H1 (cell line): ENCODE measurements around the gene CCNY. TPM values are rescaled to one million over a fixed set of nuclear protein-coding genes. Genes with fewer than 3 reads are reported as not detected.

Experiments
- CTCF ChIA-PET: fragments of 300-600 bp; sonication (Branson Sonifier 250); formaldehyde crosslinking; loops from one replicate; lab custom pipeline; 2021; ENCODE audit not compliant: partially characterized antibody; lab: Charles Lee
- POLR2A ChIA-PET: fragments of 300-600 bp; sonication (Branson Sonifier 250); formaldehyde crosslinking; loops from one replicate; lab custom pipeline; 2021; ENCODE audit warnings: inconsistent platforms; ENCODE audit not compliant: partially characterized antibody; lab: Charles Lee
- DNase-seq, 2 experiments: peaks; one replicate each; pipeline versions ENCODE4 v3.0.0 to v3.0.0-alpha.2; 2010 to 2022; ENCODE audit warnings: low spot score in 2 of 2, low read depth in 1 of 2, mixed read lengths in 1 of 2
- FAIRE-seq: peaks from 2 replicates; lab custom pipeline; 2011; peaks lifted over from hg19 to GRCh38; lab: Jason Lieb, UNC
- H2AFZ ChIP-seq: 2 replicates; pipeline ENCODE4 v1.8.1; 2012; ENCODE audit warnings: low read length, inconsistent platforms
- H2AK5ac ChIP-seq: 2 replicates; pipeline ENCODE4 v1.6.1; 2013; ENCODE audit warnings: low read depth, low read length
- H2BK120ac ChIP-seq: replicated peaks from 2 replicates; pipeline ENCODE3; 2013; ENCODE audit warnings: low read depth, low read length, inconsistent platforms
- H2BK12ac ChIP-seq: 2 replicates; pipeline ENCODE4 v1.6.1; 2013; ENCODE audit warnings: low read depth, low read length
- H2BK15ac ChIP-seq: 2 replicates; pipeline ENCODE4 v1.6.1; 2013; ENCODE audit warnings: low read length
- H2BK20ac ChIP-seq: 2 replicates; pipeline ENCODE4 v1.6.1; 2013; ENCODE audit warnings: low read length
- H2BK5ac ChIP-seq: 2 replicates; pipeline ENCODE4 v1.6.1; 2013; ENCODE audit warnings: low read depth, low read length
- H3K14ac ChIP-seq: 2 replicates; pipeline ENCODE4 v1.6.1; 2013; ENCODE audit warnings: inconsistent platforms; ENCODE audit not compliant: insufficient read length
- H3K18ac ChIP-seq: 2 replicates; pipeline ENCODE4 v1.6.1; 2013; ENCODE audit warnings: low read length; ENCODE audit errors: extremely low read depth
- H3K23ac ChIP-seq: 2 replicates; pipeline ENCODE4 v1.6.1; 2013; ENCODE audit warnings: inconsistent platforms; ENCODE audit not compliant: insufficient read length
- H3K23me2 ChIP-seq: 2 replicates; pipeline ENCODE4 v1.6.1; 2013; ENCODE audit warnings: low read depth, low read length
- H3K27ac ChIP-seq: 2 replicates; pipeline ENCODE4 v1.6.1; 2011; ENCODE audit warnings: low read depth, low read length, inconsistent platforms
- H3K27me3 ChIP-seq, 4 experiments: replicated peaks in 1 of 4; 1 replicate in 1 of 4; 2 replicates in 3 of 4; pipeline versions ENCODE4 v1.6.1 to v1.8.1; 2011 to 2013; ENCODE audit warnings: low read length in 3 of 4, mild to moderate bottlenecking in 3 of 4, inconsistent platforms in 2 of 4, mixed read lengths in 2 of 4, moderate library complexity in 1 of 4; ENCODE audit not compliant: control insufficient read depth in 3 of 4, insufficient read depth in 3 of 4; ENCODE audit errors: extremely low read depth in 1 of 4
- H3K36me3 ChIP-seq, 4 experiments: 2 replicates each; pipeline versions ENCODE4 v1.6.1 to v1.8.1; 2011 to 2013; ENCODE audit warnings: mild to moderate bottlenecking in 4 of 4, low read length in 3 of 4, moderate library complexity in 2 of 4, control low read depth in 1 of 4, inconsistent platforms in 1 of 4; ENCODE audit not compliant: insufficient read depth in 4 of 4, control insufficient read depth in 2 of 4
- H3K4ac ChIP-seq: replicated peaks from 2 replicates; pipeline ENCODE3; 2013; ENCODE audit warnings: low read length, low read depth, mixed read lengths, inconsistent platforms; ENCODE audit not compliant: insufficient read length
- H3K4me1 ChIP-seq, 4 experiments: replicated peaks in 1 of 4; 1 replicate in 1 of 4; 2 replicates in 3 of 4; pipeline versions ENCODE4 v1.6.1 to v1.8.1; 2011 to 2013; ENCODE audit warnings: low read length in 3 of 4, inconsistent platforms in 2 of 4, mixed read lengths in 1 of 4; ENCODE audit not compliant: insufficient read depth in 4 of 4, control insufficient read depth in 3 of 4
- H3K4me2 ChIP-seq, 2 experiments: 2 replicates each; pipeline versions ENCODE4 v1.6.1 to v1.8.1; 2011 to 2013; ENCODE audit warnings: low read depth in 2 of 2, low read length in 2 of 2, control low read depth in 1 of 2, inconsistent platforms in 1 of 2, mild to moderate bottlenecking in 1 of 2; ENCODE audit not compliant: insufficient read depth in 1 of 2
- H3K4me3 ChIP-seq, 4 experiments: fragments of 200-600, 300-600 bp in 1 of 4; sonication (generic), shearing (Covaris generic), sonication (Bioruptor Twin) in 1 of 4; 2 replicates each; pipeline versions ENCODE4 v1.5.1 to v1.8.1; 2011 to 2016; ENCODE audit warnings: low read length in 4 of 4, low read depth in 3 of 4, control low read depth in 2 of 4, inconsistent platforms in 2 of 4, mild to moderate bottlenecking in 2 of 4, mixed read lengths in 1 of 4, moderate library complexity in 1 of 4; ENCODE audit not compliant: insufficient read depth in 2 of 4; ENCODE audit errors: extremely low read depth in 1 of 4
- H3K56ac ChIP-seq: replicated peaks from 2 replicates; pipeline ENCODE3; 2013; ENCODE audit warnings: low read depth, mild to moderate bottlenecking, mixed read lengths, low read length, inconsistent platforms; ENCODE audit not compliant: insufficient read length
- H3K79me1 ChIP-seq: 2 replicates; pipeline ENCODE4 v1.6.1; 2013; ENCODE audit warnings: low read depth, low read length, control low read depth
- H3K79me2 ChIP-seq, 2 experiments: 2 replicates each; pipeline versions ENCODE4 v1.6.1 to v1.8.1; 2012 to 2013; ENCODE audit warnings: low read length in 2 of 2, mild to moderate bottlenecking in 2 of 2, inconsistent platforms in 1 of 2; ENCODE audit not compliant: insufficient read depth in 2 of 2, control insufficient read depth in 1 of 2
- H3K9ac ChIP-seq, 4 experiments: replicated peaks in 1 of 4; 1 replicate in 1 of 4; 2 replicates in 3 of 4; pipeline versions ENCODE4 v1.6.1 to v1.8.1; 2011 to 2013; ENCODE audit warnings: low read depth in 3 of 4, low read length in 3 of 4, control low read depth in 2 of 4, mild to moderate bottlenecking in 2 of 4, moderate library complexity in 2 of 4, inconsistent platforms in 1 of 4; ENCODE audit errors: extremely low read depth in 1 of 4
- H3K9me3 ChIP-seq, 2 experiments: 2 replicates each; pipeline versions ENCODE4 v1.6.1 to v1.8.1; 2012 to 2013; ENCODE audit warnings: mild to moderate bottlenecking in 2 of 2, moderate library complexity in 2 of 2, control low read depth in 1 of 2, inconsistent platforms in 1 of 2, low read depth in 1 of 2, low read length in 1 of 2, mixed read lengths in 1 of 2; ENCODE audit not compliant: insufficient read depth in 2 of 2
- H4K20me1 ChIP-seq, 2 experiments: replicated peaks in 1 of 2; 2 replicates each; pipeline versions ENCODE3 to v1.8.1; 2011 to 2013; ENCODE audit warnings: inconsistent platforms in 2 of 2, low read length in 2 of 2, mild to moderate bottlenecking in 1 of 2; ENCODE audit not compliant: insufficient read depth in 2 of 2, control insufficient read depth in 1 of 2
- H4K5ac ChIP-seq: 2 replicates; pipeline ENCODE4 v1.6.1; 2013; ENCODE audit warnings: low read length, low read depth, mixed read lengths, inconsistent platforms; ENCODE audit not compliant: insufficient read length
- H4K8ac ChIP-seq: 2 replicates; pipeline ENCODE4 v1.8.0; 2013; ENCODE audit warnings: mild to moderate bottlenecking, moderate library complexity, low read length, inconsistent platforms; ENCODE audit not compliant: insufficient read depth; ENCODE audit errors: extremely low read depth
- H4K91ac ChIP-seq: replicated peaks from 2 replicates; pipeline ENCODE3; 2013; ENCODE audit warnings: low read length, mixed read lengths, inconsistent platforms; ENCODE audit not compliant: insufficient read length
- ATF2 ChIP-seq: IDR thresholded peaks from 2 replicates; pipeline ENCODE4 v1.6.1; 2012; ENCODE audit warnings: low read length, inconsistent platforms
- CBX5 ChIP-seq: fragments of 300-800, 300-1000 bp; sonication (generic); IDR thresholded peaks from 2 replicates; pipeline ENCODE4 v1.7.1; 2016; ENCODE audit warnings: antibody characterized with exemption, low read length, low read depth
- CHD2 ChIP-seq: IDR thresholded peaks from 2 replicates; pipeline ENCODE4 v1.6.1; 2012; ENCODE audit warnings: low read length, improper control_type of control experiment
- EP300 ChIP-seq, 2 experiments: IDR thresholded peaks; 1 replicate in 1 of 2; 2 replicates in 1 of 2; pipeline ENCODE4 v1.6.1; 2011 to 2012; ENCODE audit warnings: low read depth in 2 of 2, low read length in 2 of 2, mild to moderate bottlenecking in 2 of 2, borderline replicate concordance in 1 of 2, inconsistent platforms in 1 of 2, moderate library complexity in 1 of 2
- RBBP5 ChIP-seq: IDR thresholded peaks from 2 replicates; pipeline ENCODE4 v1.7.1; 2012; ENCODE audit warnings: low read depth, mild to moderate bottlenecking, inconsistent platforms, low read length, moderate library complexity, borderline replicate concordance
- RFX5 ChIP-seq: IDR thresholded peaks from 2 replicates; pipeline ENCODE4 v1.6.1; 2011; ENCODE audit warnings: low read depth, low read length, improper control_type of control experiment, borderline replicate concordance
- SIN3A ChIP-seq, 2 experiments: IDR thresholded peaks in 1 of 2; conservative IDR thresholded peaks in 1 of 2; 2 replicates each; pipeline ENCODE4 v1.6.1; 2011 to 2012; ENCODE audit warnings: low read length in 2 of 2, improper control_type of control experiment in 1 of 2, low read depth in 1 of 2, mild to moderate bottlenecking in 1 of 2
- SP2 ChIP-seq: IDR thresholded peaks from 2 replicates; pipeline ENCODE4 v1.6.1; 2012; ENCODE audit warnings: mild to moderate bottlenecking, low read length, inconsistent platforms
- TBP ChIP-seq: IDR thresholded peaks from 2 replicates; pipeline ENCODE4 v1.6.1; 2011; ENCODE audit warnings: low read depth, low read length, improper control_type of control experiment
- TCF12 ChIP-seq: IDR thresholded peaks from 2 replicates; pipeline ENCODE4 v1.6.1; 2011; ENCODE audit warnings: low read depth, mild to moderate bottlenecking, low read length
- YY1 ChIP-seq: IDR thresholded peaks from 2 replicates; pipeline ENCODE4 v1.6.1; 2011; ENCODE audit warnings: low read depth, mild to moderate bottlenecking, low read length
- ZNF274 ChIP-seq: IDR thresholded peaks from 2 replicates; pipeline ENCODE4 v1.7.0; 2012; ENCODE audit warnings: low read length, borderline replicate concordance; ENCODE audit errors: extremely low read depth
- WGBS, 2 experiments: shearing (Covaris generic) in 1 of 2; methylation state at CpG; one replicate each; pipeline versions ENCODE4 v1.1.6 to v1.1.7; 2013 to 2015; ENCODE audit warnings: low lambda C conversion rate in 2 of 2, mixed read lengths in 2 of 2, inconsistent platforms in 1 of 2, low coverage in 1 of 2, missing lambda C conversion rate in 1 of 2; ENCODE audit not compliant: insufficient replicate concordance in 2 of 2, insufficient coverage in 1 of 2, insufficient read length in 1 of 2; ENCODE audit errors: extremely low coverage in 1 of 2, missing lambda C conversion rate in 1 of 2; 5-methylcytosine and 5-hydroxymethylcytosine counted together
- polyA plus RNA-seq, 7 experiments: library from polyadenylated mRNA; depleted of rRNA in 3 of 7; stranded (reverse) in 5 of 7; unstranded in 2 of 7; fragments of >200 nt in 5 of 7; fragments of 200-250 nt in 2 of 7; gene quantifications; 1 replicate in 5 of 7; 2 replicates in 1 of 7; 4 replicates in 1 of 7; pipeline versions ENCODE4 v1.2.1 to v1.2.3, GENCODE V29; 2011 to 2013; ENCODE audit warnings: missing spikeins in 2 of 7, mixed read lengths in 2 of 7
- total RNA-seq: library from RNA; stranded (reverse); fragmentation: NEBNext Ultra II Directional; extraction: Animal tissue kit (Norgen Biotek cat#: 25700); gene quantifications from 2 replicates; pipeline ENCODE4 v1.2.1, GENCODE V29; 2021

The CCNY gene
- total and polyA plus RNA-seq, 2 of the 8 experiments (the other 6 are each of a cell fraction or from before 2014, with no cell fraction given): 25.3 to 68.2 TPM

DNA sequence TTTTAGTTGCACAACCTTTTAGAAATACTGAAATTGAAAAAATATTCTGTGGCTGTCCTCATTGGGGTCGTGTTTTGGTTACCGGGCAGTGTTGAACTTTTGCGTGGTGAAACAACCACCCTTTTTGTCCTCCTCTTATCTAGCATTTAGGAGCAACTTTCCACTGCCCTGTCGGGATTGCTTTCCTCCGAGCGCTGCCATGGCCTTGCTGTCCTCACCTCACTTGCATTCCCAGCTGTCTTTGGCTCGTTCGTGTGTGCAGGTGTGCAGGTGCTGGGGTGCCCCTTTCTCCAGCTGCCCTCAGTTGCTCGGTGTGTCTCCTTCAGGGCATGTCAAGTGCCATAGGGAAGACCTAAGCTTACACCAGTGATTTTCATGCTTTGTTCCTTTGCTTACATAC is 151.9 kb downstream of the CCNY start:
- DNase-seq (no peak), FAIRE-seq (no peak)
- H4K91ac ChIP-seq: no peak overlapping the region
- no peak overlapping the region for H2BK120ac ChIP-seq
- no peak overlapping the region for H2BK15ac ChIP-seq
- no peak overlapping the region for H3K4me3 ChIP-seq
- no peaks in the 10 kb centered on the region for H3K23me2 ChIP-seq
- ChIA-PET POLR2A (no interaction called here), CTCF (interaction anchor here (0.6 kb wide), 1 partner anchor 80 kb away, joined by 3 read pairs; no protein-coding TSS in a partner anchor)
- H3K36me3 ChIP-seq: no peaks in the 10 kb centered on the region
- H3K27ac ChIP-seq: no peak overlapping the region
- H3K79me2 ChIP-seq: peaks cover 0 to 3% of the 10 kb centered on the region in 2 experiments; a peak in 1 of 4 replicates
- H2AFZ ChIP-seq: no peak overlapping the region
- no peak overlapping the region for H4K5ac ChIP-seq
- no peak overlapping the region for H2BK12ac ChIP-seq
- H3K9ac ChIP-seq: no peak overlapping the region
- 97% methylated on average over 9 of the region's 9 CpGs; no CpG with 5 or more reads in 1 of the 2 experiments for WGBS, 2 experiments
- H3K9me3 ChIP-seq: no peaks in the 10 kb centered on the region
- no peak overlapping the region for H3K14ac ChIP-seq
- peaks cover 0 to 1% of the 10 kb centered on the region in 2 experiments for H4K20me1 ChIP-seq
- no peak overlapping the region for H2BK5ac ChIP-seq
- no peak overlapping the region for H3K4ac ChIP-seq
- H3K4me2 ChIP-seq: no peak overlapping the region
- no peak overlapping the region for H2BK20ac ChIP-seq
- H3K18ac ChIP-seq: no peak overlapping the region
- H3K23ac ChIP-seq: no peak overlapping the region
- H3K27me3 ChIP-seq: no peaks in the 10 kb centered on the region
- H3K4me1 ChIP-seq: peaks cover 1 to 9% (median 7%) of the 10 kb centered on the region in 4 experiments; a peak in 5 of 7 replicates
- H4K8ac ChIP-seq: no peak overlapping the region
- no peak overlapping the region for H3K56ac ChIP-seq
- H2AK5ac ChIP-seq: no peak overlapping the region
- H3K79me1 ChIP-seq: peaks cover 2% of the 10 kb centered on the region; the same call in 1 of the 2 replicates
- no peak for TF ChIP-seq SP2
- no peak for TF ChIP-seq YY1
- TF ChIP-seq RBBP5: no peak
- TF ChIP-seq CBX5: no peak
- TF ChIP-seq TBP: no peak
- TF ChIP-seq RFX5: no peak
- TF ChIP-seq TCF12: no peak
- TF ChIP-seq SIN3A (conservative IDR thresholded peaks at IDR 0.05 in 1 of 2, IDR thresholded peaks at IDR 0.05 in 1 of 2; ENCODE audit: low read depth in 1 of 2, low read length in 2 of 2): no peak
- TF ChIP-seq ATF2: no peak
- no peak for TF ChIP-seq ZNF274
- no peak for TF ChIP-seq CHD2
- TF ChIP-seq EP300 (IDR thresholded peaks at IDR 0.05; ENCODE audit: borderline replicate concordance in 1 of 2, low read depth in 2 of 2, low read length in 2 of 2): no peak
